Cardiac fibroblast (primary cell): ENCODE data around the gene PRKN.
A peak's percentile ranks its signal among the peaks of the same experiment; 100 is the strongest.

Experiments used
- DNase-seq, 2 donors: peaks; one replicate each; pipeline versions ENCODE4 v3.0.0 to v3.0.0-alpha.2; 2010; ENCODE audit warnings: low read depth in 2 of 2
- H3K4me3 ChIP-seq, 2 donors: replicated peaks in 1 of 2; 1 replicate in 1 of 2; 2 replicates in 1 of 2; pipeline ENCODE4 v1.5.1; 2011; ENCODE audit warnings: low read depth in 2 of 2, low read length in 2 of 2, mild to moderate bottlenecking in 2 of 2, moderate library complexity in 1 of 2
- TF ChIP-seq, protein P1 (sequence below): IDR thresholded peaks from one replicate; pipeline ENCODE4 v1.5.1; 2011; ENCODE audit warnings: low read depth, mild to moderate bottlenecking, low read length, inconsistent platforms

Gene PRKN

DNA sequence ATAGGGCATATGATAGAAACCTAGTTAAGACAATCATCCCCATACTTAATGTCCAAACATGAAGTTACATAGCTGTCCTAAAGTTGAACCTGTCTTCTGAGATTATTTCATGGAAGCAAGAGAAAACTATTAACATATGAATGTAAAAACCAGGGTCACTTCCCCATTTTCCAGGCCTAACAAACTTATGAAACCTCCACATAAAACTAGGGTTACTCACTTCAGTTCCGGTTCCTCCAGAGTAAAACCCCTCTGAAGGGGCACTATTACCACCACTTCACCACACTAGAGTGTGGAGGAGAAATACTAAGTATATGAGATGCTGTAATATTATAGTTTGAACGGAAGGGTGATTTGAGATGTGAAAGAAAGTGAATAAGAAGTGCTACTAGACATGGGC lies 14.9 kb downstream of the PRKN start:
- no peak for DNase-seq
- no peak overlapping the region for H3K4me3 ChIP-seq
- TF ChIP-seq, protein P1, sequence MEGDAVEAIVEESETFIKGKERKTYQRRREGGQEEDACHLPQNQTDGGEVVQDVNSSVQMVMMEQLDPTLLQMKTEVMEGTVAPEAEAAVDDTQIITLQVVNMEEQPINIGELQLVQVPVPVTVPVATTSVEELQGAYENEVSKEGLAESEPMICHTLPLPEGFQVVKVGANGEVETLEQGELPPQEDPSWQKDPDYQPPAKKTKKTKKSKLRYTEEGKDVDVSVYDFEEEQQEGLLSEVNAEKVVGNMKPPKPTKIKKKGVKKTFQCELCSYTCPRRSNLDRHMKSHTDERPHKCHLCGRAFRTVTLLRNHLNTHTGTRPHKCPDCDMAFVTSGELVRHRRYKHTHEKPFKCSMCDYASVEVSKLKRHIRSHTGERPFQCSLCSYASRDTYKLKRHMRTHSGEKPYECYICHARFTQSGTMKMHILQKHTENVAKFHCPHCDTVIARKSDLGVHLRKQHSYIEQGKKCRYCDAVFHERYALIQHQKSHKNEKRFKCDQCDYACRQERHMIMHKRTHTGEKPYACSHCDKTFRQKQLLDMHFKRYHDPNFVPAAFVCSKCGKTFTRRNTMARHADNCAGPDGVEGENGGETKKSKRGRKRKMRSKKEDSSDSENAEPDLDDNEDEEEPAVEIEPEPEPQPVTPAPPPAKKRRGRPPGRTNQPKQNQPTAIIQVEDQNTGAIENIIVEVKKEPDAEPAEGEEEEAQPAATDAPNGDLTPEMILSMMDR, result no peak

DNA sequence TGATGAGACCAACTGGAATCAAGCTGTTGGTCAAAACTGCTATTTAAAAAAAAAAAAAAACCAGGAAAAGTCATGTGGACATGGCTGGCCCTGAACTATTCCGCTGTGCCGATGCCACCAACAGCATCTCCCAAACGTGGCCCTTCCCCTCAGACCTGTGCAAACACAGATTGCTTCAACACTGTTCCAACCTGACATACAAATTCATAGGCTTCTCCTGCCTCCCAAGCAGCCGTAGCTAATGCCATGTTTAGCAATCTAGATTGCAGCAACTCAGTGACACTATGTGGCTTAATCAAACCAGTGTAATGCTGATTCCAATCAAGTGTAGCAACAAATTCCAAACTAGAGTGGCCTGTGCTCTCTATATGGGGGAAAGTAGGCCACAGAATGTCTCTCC lies 16.2 kb downstream of the PRKN start:
- TF ChIP-seq, protein P1, result no peak
- H3K4me3 ChIP-seq, result no peak overlapping the region
- DNase-seq, result no peak

DNA sequence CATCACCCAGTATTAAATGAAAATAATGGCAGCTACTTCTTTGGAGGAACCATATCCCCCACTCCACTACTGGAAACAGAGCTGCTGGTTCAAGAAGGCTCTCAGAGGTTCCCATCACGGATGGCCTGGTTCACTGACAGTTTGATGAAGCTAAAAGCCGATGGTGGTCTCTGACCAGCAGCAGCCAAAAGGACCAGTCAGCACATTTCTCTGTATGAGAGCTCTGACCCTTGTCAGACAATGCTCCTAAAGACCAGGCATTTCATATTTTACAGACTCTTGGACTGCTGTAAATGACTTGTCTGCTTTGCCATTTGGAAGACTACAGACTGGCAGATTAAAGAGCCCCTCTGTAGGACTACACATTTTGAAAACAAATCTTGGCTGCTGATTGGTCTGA lies 16.6 kb downstream of the PRKN start:
- DNase-seq, result no peak
- TF ChIP-seq, protein P1, result no peak
- no peak overlapping the region for H3K4me3 ChIP-seq

DNA sequence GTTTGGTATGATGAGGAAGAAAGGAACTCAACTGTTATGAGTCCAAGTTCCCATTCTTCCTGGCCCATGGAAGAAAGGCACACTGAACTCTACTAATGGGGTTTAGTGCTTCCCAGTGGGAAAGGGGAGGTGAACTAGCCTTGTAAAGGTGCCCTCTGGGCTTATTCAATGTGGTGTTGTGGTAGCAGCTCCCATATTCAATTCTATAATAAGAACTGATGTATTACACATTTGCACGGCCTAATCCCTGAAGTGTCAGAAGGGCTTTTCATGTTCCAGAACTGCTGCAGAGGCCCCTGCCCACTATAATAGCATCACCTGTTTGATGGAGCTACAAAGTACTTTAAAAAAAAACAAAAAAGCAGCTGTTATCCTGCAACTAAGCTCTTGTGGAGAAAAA lies 17.1 kb downstream of the PRKN start:
- no peak for DNase-seq
- TF ChIP-seq, protein P1, result no peak
- H3K4me3 ChIP-seq, result no peak overlapping the region

DNA sequence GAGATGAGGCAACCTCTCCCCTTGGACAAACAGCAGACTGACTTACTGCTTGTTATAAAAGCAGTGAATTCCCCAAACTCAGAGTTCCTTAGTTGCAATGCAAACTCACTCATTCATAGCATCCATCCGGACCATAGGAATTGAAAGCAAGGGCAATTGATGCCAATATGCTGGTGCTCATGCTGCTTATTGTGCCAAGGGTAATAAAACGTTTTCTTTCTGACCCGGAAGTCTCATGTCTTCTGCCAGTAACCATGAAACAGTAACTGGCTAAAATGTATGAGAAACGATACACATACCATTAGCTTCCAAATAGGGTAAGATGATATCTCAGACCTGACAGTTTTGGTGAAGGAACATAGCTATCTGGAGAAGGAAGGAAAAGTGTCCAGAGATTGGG lies 18.1 kb downstream of the PRKN start:
- DNase-seq, result no peak
- TF ChIP-seq, protein P1, result no peak
- H3K4me3 ChIP-seq, result no peak overlapping the region

DNA sequence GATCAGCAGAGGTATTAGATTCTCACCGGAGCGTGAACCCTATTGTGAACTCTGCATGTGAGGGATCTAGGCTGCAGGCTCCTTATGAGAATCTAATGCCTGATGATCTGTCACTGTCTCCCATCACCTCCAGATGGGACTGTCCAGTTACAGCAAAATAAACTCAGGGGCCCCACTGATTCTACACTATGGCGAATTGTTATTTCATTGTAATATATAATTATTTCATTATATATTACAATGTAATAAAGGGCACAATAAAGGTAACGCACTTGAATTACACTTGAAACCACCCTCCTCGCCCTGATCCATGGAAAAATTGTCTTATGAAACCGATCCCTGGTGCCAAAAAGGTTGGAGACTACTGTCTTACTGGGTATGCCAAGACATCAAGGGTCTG lies 18.6 kb downstream of the PRKN start:
- DNase-seq, result no peak
- no peak overlapping the region for H3K4me3 ChIP-seq
- TF ChIP-seq, protein P1, result no peak

DNA sequence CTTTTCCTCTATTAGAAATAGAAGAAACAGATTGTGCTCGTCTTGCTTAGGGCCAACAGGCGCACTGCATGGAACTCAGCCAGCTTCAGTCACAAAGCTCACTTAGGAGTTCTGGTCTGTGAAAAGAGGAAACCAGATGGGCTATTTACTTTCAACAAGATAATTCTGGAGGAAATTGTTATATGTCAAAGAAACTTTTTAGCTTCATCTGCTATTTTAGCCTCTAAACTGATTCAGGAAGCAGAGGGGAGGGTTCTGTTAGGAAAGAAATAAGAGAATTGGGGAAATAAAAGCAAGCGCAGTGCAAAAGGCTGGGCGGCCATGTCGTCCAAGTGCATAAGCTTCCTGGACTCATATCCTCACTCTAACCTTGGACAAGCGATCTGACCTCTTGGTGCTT lies 21.3 kb downstream of the PRKN start:
- DNase-seq, result peak; percentile 5 to 59
- TF ChIP-seq, protein P1, result no peak
- H3K4me3 ChIP-seq, result no peak overlapping the region
